Inflammatory macrophage (primary cell): ENCODE data around the gene WDHD1.
"Not testable (repeated sequence)": the region's sequence is repeated elsewhere in the genome, so short reads cannot be mapped to it uniquely, and the experiment has no call there.

Experiments used
- DNase-seq, 2 donors: peaks; one replicate each; pipeline ENCODE4 v3.0.0-alpha.2; 2020 to 2022
- total RNA-seq, 18 experiments: gene quantifications; one replicate each; lab custom pipeline; 2026; ENCODE audit warnings: mixed read lengths in 6 of 18, inconsistent platforms in 2 of 18; lab: John Stamatoyannopoulos, UW

WDHD1 gene
- total RNA-seq = 3.4 to 49.5 (median 20.9) reads per million in 18 experiments

DNA sequence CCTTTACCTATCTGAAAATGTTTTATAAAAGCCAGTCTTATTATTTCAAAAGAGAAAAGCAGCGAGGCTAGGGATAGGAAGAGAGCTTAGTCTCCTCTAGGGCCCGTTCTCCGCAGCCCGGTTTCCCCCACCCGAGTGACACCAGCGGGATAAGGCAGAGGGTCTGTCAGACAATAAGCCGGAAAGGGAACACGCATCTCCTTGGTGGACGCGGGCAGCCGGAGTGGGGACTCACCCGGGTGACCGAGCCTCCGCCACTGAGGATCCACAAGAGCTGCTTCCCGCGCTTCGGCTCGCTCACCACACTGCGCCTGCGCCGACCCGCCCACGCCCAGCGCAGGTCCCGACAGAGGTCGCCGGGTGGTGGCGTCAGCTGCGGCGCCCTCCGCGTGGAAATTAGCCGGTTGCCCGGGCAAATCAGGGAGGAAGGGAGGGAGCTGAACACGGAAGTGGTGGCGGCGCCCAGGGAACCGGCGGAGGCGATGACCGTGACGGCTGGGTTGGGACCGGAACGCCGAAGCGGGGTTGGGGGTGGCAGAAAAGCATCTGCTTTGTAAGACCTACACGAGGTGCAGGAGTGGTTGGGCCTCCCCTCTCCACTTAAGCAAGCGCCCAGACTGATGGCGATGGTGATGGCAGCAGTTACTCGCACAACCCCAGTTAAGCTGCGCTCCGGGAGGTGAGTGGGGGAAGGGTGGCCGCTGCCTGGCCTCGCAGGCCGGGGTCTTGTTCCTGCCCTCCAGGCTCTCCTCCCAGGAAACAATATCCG lies at the start of gene WDHD1, which contains the start of gene SOCS4:
TSS of gene WDHD1 (minus strand) at position 307 of the 769 bp plus-strand sequence. CDS start 312 bp downstream, outside the sequence.
TSS of gene SOCS4 (plus strand) at position 444 of the 769 bp plus-strand sequence. CDS start 15,806 bp downstream, outside the sequence.
- DNase-seq = peak; percentile 96 to 98

DNA sequence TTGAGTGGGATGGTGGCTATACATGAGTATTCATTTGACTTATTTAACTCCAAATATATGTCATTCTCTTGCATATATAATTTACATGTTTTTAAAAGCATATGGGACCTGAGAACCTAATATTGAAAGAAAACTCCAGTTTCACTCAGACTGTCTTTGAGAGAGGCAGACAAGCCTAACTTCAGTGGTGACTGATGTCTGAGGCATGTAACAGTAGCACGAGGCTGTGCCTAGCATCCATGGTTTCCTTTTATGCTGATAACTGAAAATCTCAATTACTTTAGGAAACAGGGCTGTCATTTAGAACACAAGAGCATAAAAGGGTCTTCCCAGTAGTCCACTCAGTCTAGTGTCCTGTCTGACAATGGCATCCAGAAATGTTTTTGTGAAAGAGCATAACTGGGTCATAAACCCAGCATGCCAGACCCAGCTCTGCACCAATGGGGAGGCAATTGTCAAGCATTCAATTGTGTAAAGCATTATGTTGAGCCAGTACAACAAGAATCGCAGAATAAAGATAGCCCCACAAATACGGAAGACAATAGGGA lies 48.8 kb upstream of the WDHD1 start:
- DNase-seq = no peak

DNA sequence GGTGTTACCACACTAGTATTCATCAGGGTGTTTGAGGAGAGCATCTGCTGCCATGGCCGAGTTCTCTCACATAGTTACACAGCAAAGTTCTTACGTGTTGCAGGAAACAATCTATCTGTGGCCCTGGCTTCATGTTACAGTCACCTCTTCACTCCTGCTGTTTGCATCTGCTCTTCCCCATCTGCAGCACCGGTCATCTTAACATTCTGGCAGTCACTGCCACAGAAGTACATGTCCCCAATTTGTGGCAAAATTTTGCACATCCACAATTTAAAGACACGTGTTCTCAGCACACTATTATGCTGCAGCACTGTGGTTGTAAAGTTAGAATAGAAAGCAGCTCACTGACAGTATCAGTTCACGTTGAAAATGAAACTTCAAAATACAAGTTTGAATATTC lies 47.8 kb upstream of the WDHD1 start:
- no peak for DNase-seq

- no peak for DNase-seq
Observed at GRCh38 chr14:55073856-55074255, 47.0 kb upstream of the WDHD1 start.

DNA sequence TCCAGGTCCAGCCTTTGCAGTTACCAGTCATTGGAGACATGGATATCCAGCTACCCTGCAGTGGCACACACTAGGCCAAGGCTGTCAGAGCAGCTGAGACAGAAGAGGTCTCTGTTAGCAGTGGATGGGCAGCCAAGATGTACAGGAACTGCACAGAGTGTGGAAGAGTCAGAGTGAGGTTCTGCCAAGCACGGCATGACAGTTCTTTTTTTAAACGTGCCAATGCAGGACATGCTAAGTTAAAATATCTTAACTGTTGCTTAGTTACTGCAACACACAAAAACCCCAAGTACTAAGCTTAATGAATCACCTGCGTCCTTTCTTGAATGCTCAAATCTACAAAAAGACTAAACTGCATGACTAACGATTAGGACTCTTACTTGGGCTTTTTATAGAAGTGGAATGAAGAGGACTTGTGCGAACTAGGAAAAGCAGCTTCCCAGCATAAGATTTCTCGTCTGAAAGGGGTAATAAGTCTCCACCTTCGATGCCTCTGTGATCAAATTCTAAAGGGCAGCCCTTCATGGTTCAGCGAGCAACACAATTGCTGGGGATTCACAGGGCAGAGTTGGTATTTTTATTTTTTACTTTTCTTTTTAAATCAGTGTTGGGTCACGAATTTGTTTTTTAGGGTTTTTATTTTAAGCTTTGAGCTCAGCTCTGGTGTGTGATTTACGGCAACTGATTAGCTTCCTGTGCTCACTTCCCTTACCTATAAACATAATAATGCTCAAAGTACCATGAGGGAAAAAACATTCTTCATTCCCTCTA lies 45.2 kb upstream of the WDHD1 start:
- no peak for DNase-seq

DNA sequence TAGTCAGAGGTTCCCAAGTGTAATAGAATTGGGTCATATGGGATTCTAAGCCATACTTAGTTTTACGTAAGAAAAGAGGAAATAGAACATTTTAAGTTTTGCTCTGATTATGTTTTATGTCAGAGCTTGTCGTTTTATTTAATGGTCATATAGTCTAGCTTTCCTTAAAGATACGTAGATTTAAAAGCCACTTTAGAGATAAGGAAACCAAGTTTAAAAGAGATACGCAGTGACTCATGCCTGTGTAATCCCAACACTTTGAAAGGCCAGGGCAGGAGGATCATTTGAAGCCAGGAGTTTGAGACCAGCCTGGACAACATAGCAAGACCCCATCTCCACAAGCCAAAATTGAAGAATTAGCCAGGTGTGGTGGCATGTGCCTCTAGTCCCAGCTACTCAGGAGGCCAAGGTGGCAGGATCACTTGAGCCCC lies 44.1 kb upstream of the WDHD1 start:
- peak in 1 of 2 donors; percentile 23 for DNase-seq

GRCh38 chr14:55066223-55066622 lies 39.3 kb upstream of the WDHD1 start:
- no peak for DNase-seq

GRCh38 chr14:55065411-55065810 lies 38.5 kb upstream of the WDHD1 start:
- peak in 1 of 2 donors; percentile 19 for DNase-seq

GRCh38 chr14:55064896-55065295 lies 38.0 kb upstream of the WDHD1 start:
- not testable (repeated sequence) for DNase-seq

DNA sequence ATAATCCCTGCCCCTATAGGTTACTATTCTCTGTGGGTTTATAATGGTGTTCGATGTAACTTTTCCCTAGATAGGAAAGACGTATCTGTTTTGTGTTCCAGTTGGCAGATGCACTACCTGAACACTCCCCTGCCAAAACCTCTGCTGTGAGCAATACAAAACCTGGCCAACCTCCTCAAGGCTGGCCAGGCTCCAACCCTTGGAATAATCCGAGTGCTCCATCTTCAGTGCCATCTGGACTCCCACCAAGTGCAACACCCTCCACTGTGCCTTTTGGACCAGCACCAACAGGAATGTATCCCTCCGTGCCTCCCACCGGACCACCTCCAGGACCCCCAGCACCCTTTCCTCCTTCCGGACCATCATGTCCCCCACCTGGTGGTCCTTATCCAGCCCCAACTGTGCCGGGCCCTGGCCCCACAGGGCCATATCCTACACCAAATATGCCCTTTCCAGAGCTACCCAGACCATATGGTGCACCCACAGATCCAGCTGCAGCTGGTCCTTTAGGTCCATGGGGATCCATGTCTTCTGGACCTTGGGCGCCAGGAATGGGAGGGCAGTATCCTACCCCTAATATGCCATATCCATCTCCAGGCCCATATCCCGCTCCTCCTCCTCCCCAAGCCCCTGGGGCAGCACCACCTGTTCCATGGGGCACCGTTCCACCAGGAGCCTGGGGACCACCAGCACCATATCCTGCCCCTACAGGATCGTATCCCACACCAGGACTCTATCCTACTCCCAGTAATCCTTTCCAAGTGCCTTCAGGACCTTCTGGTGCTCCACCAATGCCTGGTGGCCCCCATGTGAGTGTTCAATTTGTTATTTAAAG lies 35.8 kb upstream of the WDHD1 start:
- no peak for DNase-seq

DNA sequence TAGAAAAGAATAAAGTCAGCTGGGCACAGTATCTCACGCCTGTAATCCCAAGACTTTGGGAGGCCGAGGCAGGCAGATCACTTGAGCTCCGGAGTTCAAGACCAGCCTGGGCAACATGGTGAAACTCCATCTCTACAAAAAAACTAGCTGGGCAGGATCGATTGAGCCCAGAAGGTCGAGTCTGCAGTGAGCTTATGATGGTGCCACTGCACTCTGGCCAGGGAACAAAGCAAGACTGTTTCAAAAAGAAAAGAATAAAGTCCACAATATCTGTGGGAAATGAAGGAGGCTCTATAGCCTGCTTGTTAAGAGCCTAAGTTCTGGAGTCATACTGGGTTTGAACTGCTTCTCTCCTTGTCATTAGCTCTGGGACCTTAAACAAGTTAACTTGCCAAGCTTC lies 32.4 kb upstream of the WDHD1 start:
- no peak for DNase-seq

- DNase-seq = no peak
Observed at GRCh38 chr14:55057919-55058318, 31.0 kb upstream of the WDHD1 start.

DNA sequence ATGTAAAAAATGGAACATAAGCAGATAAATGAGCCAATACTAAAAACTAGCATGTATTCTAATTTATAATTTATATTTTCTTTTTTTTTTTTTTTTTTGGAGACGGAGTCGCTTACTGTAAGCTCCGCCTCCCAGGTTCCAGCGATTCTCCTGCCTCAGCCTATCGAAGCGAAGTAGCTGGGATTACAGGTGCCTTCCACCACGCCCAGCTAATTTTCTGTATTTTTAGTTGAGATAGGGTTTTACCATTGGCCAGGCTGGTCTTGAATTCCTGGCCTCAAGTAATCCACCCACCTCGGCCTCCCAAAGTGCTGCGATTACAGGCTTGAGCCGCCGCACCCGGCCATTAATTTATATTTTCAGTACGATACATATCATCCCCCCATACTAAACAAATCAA lies 27.2 kb upstream of the WDHD1 start:
- DNase-seq = no peak

- DNase-seq = no peak
Observed at GRCh38 chr14:55053500-55053899, 26.6 kb upstream of the WDHD1 start.

- no peak for DNase-seq
Observed at GRCh38 chr14:55053018-55053417, 26.1 kb upstream of the WDHD1 start.

GRCh38 chr14:55052269-55052930 lies 25.5 kb upstream of the WDHD1 start:
- DNase-seq = no peak

DNA sequence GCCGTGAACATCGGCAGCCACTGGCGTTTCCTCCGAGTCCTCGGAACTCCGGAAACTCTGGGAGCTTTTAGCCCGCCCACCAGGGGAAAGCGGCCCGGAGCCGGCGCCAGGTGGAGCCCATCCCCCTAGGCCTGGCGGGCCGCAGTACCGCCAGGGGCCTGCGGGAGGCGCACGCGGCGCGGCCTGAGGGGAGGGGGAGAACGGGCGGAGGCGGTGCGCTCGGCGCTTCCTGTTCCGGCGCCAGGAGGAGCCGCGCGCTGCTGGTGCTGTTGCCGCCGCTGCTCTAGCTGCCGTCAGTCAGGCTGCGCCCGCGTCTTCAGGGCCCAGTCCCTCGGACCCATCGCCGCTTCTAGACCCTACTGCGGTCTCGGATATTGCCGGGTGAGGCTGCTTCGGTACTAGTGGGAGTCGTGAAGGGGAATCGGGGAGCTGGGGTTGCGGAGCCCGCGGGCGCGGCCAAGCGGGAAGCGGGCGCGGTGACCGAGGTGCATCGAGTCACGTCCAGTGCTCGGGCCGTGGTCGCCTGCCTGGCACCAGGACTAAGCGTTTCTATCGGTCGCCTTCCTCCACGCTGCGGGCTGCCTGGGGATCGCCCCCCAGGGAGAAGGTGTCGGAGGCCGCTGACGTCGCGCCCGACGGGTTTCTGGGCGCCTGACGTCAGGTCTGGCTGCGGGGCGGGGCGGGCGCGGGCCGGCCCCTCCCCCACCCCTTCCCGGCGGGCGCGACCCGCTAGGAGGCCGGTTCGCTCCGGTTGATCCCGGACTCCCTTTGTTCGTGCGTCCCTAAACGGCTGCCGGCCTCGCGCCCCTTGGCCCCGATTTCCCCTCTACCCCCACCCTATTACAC lies 24.7 kb upstream of the WDHD1 start, which contains the start of gene MAPK1IP1L:
TSS of gene MAPK1IP1L (plus strand) at position 225 of the 846 bp plus-strand sequence. CDS start 10,037 bp downstream, outside the sequence.
- peak; percentile 90 to 91 for DNase-seq

DNA sequence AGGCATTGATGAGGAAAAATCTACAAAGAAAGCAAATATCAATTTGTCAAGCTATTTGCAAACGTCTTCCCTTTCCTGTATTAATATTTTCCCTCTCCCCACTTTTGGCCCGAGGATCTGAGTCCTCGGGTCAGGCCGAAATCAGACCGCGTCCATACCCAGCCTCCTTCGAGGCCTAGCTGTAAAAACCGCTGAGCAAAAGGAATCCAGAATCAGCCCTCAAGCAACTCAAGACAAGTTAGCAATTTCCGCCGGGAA lies 24.2 kb upstream of the WDHD1 start:
- DNase-seq = no peak

GRCh38 chr14:55048900-55049436 lies 22.1 kb upstream of the WDHD1 start:
- DNase-seq = no peak

GRCh38 chr14:55047301-55048053 lies 20.6 kb upstream of the WDHD1 start:
- no peak for DNase-seq
